Measurements from ENCODE around the gene SEMA3C.

SEMA3C gene

DNA sequence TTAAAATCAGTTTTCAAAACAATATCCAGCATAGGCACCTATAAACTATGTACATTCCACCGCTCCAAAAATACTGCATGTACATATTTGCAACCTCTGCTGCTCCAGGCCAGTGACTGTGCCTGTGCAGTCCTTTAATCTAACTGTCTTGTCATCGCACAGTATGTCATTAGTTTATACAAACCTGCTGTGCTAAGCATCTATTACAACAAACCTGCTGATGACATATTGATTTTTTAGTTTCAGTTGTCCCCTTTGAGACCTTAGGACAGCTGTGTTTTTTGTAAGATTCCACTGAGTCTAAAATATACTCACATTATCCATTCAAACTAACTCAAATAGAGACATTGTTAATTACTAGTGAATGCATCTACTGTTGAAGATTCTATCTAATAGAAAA is 33.1 kb downstream of the SEMA3C start:
- no peak for DNase-seq (ENCODE audit: low read depth in 2 of 2)

DNA sequence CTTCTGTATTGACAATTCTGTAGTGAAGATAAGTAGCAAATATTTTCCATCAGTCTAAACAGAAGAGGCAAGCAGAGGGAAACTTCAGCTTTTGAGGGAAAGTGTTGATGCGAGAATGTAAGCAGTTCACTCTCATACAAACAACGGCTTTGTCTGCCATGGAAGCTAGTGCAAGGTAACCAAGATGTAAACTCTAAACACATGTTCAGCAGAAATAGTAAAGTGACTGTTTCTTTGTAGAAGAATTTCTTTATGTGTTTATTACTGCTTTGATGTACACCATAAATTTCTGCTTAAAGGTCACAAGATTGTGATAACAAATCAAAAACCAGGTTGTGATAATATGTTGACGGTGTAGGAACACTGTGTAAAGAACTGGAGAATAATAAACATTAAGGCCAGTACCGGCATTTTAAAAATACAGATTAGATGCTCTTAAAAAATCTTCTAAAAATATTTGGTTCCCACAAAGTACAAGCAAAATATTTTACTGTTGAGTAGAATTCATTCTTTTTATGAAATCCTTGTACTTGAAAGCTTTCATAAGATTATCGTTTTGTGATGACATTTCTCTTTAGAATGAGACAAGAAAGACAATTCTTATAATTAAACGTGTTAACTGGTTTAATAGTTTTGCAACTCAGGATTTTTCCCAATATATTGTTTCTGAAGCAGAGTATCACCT is 34.2 kb downstream of the SEMA3C start:
- no peak for DNase-seq (ENCODE audit: low read depth in 2 of 2)

- DNase-seq (ENCODE audit: low read depth in 2 of 2) = no peak
These were observed 35.5 kb downstream of the SEMA3C start for GRCh38 chr7:80883154-80884025.

DNA sequence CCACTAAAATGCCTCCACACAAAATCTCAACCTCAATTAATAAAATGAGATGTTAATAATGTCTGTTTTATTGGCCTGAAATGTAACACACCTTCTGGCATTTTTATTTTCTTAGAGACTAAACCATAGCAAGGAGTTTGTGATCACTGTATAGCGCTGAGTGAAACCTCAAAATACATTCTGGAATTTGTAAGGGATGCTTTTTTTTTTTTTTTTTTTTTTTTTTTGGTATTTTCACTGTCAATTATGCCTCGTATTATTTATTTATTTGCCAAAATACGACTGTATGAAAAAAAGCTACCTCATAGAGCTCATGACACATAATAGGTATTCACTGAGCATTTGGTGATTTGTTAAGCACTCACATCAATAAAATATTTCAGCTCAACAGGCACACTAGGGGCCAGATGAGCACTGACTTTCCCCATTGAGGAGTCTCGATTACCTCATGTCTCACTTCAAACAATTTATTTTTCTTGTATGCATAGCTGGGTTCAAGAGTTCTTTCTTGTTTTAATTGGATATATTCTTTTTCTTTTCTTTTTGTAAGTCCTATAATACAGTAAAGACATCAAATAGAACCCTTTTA is 36.5 kb downstream of the SEMA3C start:
- DNase-seq (ENCODE audit: low read depth in 2 of 2) = no peak

- DNase-seq (ENCODE audit: low read depth in 2 of 2) = no peak
These were observed 37.4 kb downstream of the SEMA3C start for GRCh38 chr7:80881351-80881900.

- DNase-seq (ENCODE audit: low read depth in 2 of 2) = no peak
These were observed 39.0 kb downstream of the SEMA3C start for GRCh38 chr7:80879849-80880248.

GRCh38 chr7:80876894-80877414 is 41.9 kb downstream of the SEMA3C start:
- DNase-seq (ENCODE audit: low read depth in 2 of 2) = no peak

- DNase-seq (ENCODE audit: low read depth in 2 of 2) = no peak
These were observed 43.2 kb downstream of the SEMA3C start for GRCh38 chr7:80875537-80876120.

DNA sequence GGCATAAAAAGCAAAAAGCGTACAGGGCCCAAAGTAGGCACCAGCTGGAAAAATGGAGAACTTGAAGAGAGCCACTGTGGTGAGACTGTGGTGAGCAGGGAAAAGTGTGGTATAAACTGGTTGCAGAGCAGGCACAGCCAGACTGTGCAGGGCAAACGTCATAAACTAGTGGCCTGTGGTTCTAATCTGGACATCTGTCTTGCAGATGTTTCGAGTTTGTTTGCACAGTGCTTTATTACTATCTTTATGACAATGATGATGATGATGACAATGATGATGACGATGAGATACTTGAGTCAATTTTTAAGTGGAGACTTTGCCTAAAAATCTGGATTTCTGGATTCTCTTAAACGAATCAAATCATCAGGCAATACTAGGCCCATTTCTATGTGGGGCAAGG is 45.7 kb downstream of the SEMA3C start:
- no peak for DNase-seq (ENCODE audit: low read depth in 2 of 2)

DNA sequence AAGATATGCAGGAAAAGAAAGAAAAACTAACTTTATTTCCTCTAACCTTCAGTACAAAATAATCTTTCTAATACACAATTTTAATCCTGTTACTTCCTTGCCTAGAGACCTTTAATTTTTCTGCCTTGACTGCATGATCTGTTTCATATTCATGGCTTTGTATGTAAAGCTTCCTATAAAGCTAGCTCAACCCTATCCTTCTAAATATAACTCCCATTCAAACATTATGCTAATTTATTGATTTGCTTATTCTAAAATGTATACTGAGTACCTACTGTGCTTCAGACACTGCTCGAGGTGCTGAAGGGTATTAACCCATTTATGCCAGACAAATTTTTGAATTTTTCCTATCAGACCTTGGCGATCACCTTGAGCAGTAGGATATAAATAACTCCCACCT is 47.6 kb downstream of the SEMA3C start:
- no peak for DNase-seq (ENCODE audit: low read depth in 2 of 2)

GRCh38 chr7:80870813-80871212 is 48.0 kb downstream of the SEMA3C start:
- no peak for DNase-seq (ENCODE audit: low read depth in 2 of 2)

- no peak for DNase-seq (ENCODE audit: low read depth in 2 of 2)
These were observed 48.8 kb downstream of the SEMA3C start for GRCh38 chr7:80869821-80870751.

DNA sequence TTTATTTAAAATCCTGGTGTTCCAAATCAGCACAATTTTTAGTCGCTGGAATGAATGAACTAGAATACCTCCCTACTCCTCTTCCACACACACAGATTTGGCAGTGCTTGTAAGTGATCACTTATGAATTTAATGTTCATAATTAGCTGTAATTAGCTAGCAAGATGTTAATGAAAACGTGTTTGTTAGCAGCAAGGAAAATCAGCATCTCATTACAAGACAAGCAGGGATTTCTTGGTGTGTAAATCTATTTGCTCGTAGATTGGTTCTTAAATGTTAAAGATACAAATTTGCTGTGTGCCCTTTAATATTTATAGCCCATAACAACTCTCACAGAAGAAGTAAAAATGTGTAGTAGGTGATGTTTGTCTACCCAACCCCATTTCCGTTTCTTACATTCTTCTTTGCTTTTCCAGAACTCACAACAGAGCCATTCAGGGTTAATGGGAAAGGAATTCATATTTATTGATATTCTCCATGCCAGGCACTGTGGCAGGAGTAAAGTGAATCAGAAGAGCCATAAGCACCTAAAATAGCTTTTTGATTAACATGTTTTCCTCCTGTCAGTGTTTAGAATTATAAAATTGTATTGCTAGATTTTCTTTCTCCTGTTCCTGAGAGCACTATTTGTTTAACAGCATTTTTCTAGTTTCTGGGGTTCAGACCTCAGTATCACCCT is 49.6 kb downstream of the SEMA3C start:
- no peak for DNase-seq (ENCODE audit: low read depth in 2 of 2)

DNA sequence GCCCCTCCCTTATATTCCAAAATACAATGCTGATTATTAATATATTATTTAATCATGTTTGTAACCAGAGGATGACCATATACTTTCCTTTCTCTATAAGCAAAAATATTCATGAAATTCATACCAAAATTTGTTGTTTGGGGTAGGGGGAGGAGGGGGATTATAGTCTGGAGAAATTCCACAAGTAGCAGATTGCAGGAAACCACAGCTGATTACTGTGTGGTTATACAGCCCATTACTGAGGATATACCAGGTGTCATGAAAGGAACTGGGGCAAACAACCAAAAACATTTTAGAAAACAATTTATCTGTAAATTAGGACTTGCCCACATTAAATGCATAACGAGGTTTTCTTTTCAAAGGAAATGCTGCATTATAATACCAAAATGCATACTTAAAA is 50.3 kb downstream of the SEMA3C start:
- DNase-seq (ENCODE audit: low read depth in 2 of 2) = no peak

DNA sequence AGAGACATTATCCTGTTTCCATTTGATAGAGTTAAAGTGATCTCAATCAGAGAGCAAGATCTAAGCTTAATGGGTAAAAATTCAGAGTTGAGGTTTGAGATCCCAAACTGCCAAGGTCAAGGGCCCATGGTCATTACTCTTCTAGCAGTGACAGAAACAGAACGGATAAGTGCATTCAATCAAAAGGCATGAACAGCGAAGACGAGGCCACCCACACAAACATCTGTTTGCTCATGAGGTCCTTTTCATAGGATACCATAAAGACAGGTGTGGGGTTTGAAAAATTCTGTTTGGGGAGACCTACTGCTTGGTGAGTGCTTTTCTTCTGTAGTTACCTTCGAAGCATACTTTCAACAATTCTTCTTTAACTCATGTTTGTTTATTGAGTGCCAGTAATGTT is 58.3 kb downstream of the SEMA3C start:
- DNase-seq (ENCODE audit: low read depth in 2 of 2) = no peak

GRCh38 chr7:80859272-80859970 is 59.4 kb downstream of the SEMA3C start:
- no peak for DNase-seq (ENCODE audit: low read depth in 2 of 2)

- no peak for DNase-seq (ENCODE audit: low read depth in 2 of 2)
These were observed 60.5 kb downstream of the SEMA3C start for GRCh38 chr7:80858141-80858903.

DNA sequence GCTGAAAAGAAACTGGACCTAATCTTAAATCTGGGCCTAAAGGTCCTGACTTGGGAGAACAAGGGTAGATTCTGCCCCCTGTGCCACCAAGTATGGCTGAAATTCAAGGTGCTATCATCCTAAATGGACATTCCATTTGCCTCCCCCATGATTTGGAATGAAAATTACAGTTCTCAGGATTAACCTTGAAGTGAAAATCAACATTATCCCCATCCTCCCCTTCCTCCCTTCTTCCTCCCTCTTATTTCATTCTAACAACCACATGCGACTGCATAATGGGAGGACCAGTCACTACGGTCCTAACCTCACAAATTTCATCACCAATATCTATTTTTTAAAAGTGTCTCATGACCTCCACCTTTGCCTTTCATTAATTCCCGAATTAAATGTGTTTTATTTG is 62.1 kb downstream of the SEMA3C start:
- no peak for DNase-seq (ENCODE audit: low read depth in 2 of 2)
